K562 (cell line): ENCODE measurements around the gene HDAC10. TPM values are rescaled to one million over a fixed set of nuclear protein-coding genes. Genes with fewer than 3 reads are reported as not detected.
A peak's percentile ranks its signal among the peaks of the same experiment; 100 is the strongest.

Experiments
- ATAC-seq: fragments of 200-7000 bp; cut with Tn5 transposase; 3 replicates; pipeline ENCODE4 v1.9.1; 2020; ENCODE audit warnings: moderate library complexity
- BruUV-seq: library from RNA; stranded (reverse); fragments of 400-500 nt; replicated peaks from 2 replicates; lab custom pipeline; 2021; lab: Mats Ljungman, UMichigan
- CTCF ChIA-PET: fragments of 300-600 bp; formaldehyde crosslinking; extraction: SDS; loops from one replicate; lab custom pipeline; 2021; ENCODE audit warnings: low intra/inter-chr PET ratio; lab: Yijun Ruan, JAX
- POLR2A ChIA-PET: fragments of 300-600, 350-650 bp; sonication (Branson Sonifier 250); formaldehyde crosslinking; extraction: SDS; loops from one replicate; lab custom pipeline; 2021; ENCODE audit warnings: antibody characterized with exemption, inconsistent platforms; lab: Yijun Ruan, JAX
- DNase-seq, 4 experiments: peaks; one replicate each; pipeline versions ENCODE4 v3.0.0 to v3.0.0-alpha.2; 2011 to 2018; ENCODE audit warnings: low spot score in 3 of 4, mixed read lengths in 3 of 4; ENCODE audit errors: extremely low read depth in 1 of 4
- FAIRE-seq: peaks from 2 replicates; lab custom pipeline; 2011; peaks lifted over from hg19 to GRCh38; lab: Jason Lieb, UNC
- H2AFZ ChIP-seq: 2 replicates; pipeline ENCODE4 v1.6.0; 2011; ENCODE audit warnings: low read depth, low read length, control low read depth, inconsistent platforms
- H3K27ac ChIP-seq: fragments of 200-600 bp; 3 replicates; pipeline ENCODE4 v1.8.0; 2011; ENCODE audit warnings: low read depth, mild to moderate bottlenecking, control low read depth, inconsistent platforms, low read length, moderate library complexity, mixed read lengths; ENCODE audit errors: extremely low read depth
- H3K27me3 ChIP-seq, 2 experiments: fragments of 300-600 bp in 1 of 2; 2 replicates in 1 of 2; 3 replicates in 1 of 2; pipeline versions ENCODE4 v1.6.0 to v1.8.0; 2011; ENCODE audit warnings: inconsistent platforms in 2 of 2, low read length in 2 of 2, mild to moderate bottlenecking in 1 of 2, mixed read lengths in 1 of 2, moderate library complexity in 1 of 2; ENCODE audit not compliant: control insufficient read depth in 2 of 2, insufficient read depth in 2 of 2
- H3K36me3 ChIP-seq: fragments of 300-600 bp; 3 replicates; pipeline ENCODE4 v1.8.0; 2011; ENCODE audit warnings: mild to moderate bottlenecking, low read length, inconsistent platforms; ENCODE audit not compliant: control insufficient read depth, insufficient read depth
- H3K4me1 ChIP-seq, 2 experiments: fragments of 200-600 bp in 1 of 2; replicated peaks in 1 of 2; 2 replicates in 1 of 2; 3 replicates in 1 of 2; pipeline versions ENCODE4 v1.5.1 to v1.8.0; 2011; ENCODE audit warnings: inconsistent platforms in 2 of 2, low read length in 2 of 2, mild to moderate bottlenecking in 1 of 2, mixed read lengths in 1 of 2, moderate library complexity in 1 of 2; ENCODE audit not compliant: control insufficient read depth in 2 of 2, insufficient read depth in 2 of 2
- H3K4me2 ChIP-seq: 2 replicates; pipeline ENCODE4 v1.6.1; 2011; ENCODE audit warnings: low read length, control low read depth, inconsistent platforms, mixed read lengths; ENCODE audit not compliant: insufficient read depth
- H3K4me3 ChIP-seq: fragments of 200-600 bp; sonication (generic), shearing (Covaris generic); 2 replicates; pipeline ENCODE4 v1.5.1; 2016; ENCODE audit warnings: control low read depth, inconsistent platforms
- H3K79me2 ChIP-seq: fragments of 200-600 bp; 3 replicates; pipeline ENCODE4 v1.8.0; 2011; ENCODE audit warnings: low read length, inconsistent platforms; ENCODE audit not compliant: control insufficient read depth, insufficient read depth
- H3K9ac ChIP-seq, 2 experiments: 2 replicates each; pipeline versions ENCODE4 v1.6.0 to v1.6.1; 2011; ENCODE audit warnings: low read depth in 2 of 2, low read length in 2 of 2, control low read depth in 1 of 2, inconsistent platforms in 1 of 2, mild to moderate bottlenecking in 1 of 2, mixed read lengths in 1 of 2; ENCODE audit not compliant: insufficient read depth in 1 of 2
- H3K9me1 ChIP-seq: one replicate; pipeline ENCODE4 v1.6.0; 2011; ENCODE audit warnings: inconsistent platforms, mild to moderate bottlenecking, low read length, moderate library complexity; ENCODE audit not compliant: control insufficient read depth, insufficient read depth
- H3K9me3 ChIP-seq: replicated peaks from 2 replicates; pipeline ENCODE4 v1.5.1; 2011; ENCODE audit warnings: low read depth, low read length, inconsistent platforms; ENCODE audit not compliant: control insufficient read depth, insufficient read depth
- H4K20me1 ChIP-seq: replicated peaks from 2 replicates; pipeline ENCODE4 v1.6.1; 2011; ENCODE audit warnings: low read length, inconsistent platforms, mixed read lengths; ENCODE audit not compliant: control insufficient read depth, insufficient read depth
- CAMTA2 ChIP-seq: fragments of 250-450 bp; sonication (Bioruptor Pico); conservative IDR thresholded peaks from 2 replicates; pipeline ENCODE4 v1.5.1; 2022
- FUS ChIP-seq: fragments of 200-400 bp; formaldehyde crosslinking; optimal IDR thresholded peaks from 2 replicates; pipeline ENCODE3; 2017; ENCODE audit warnings: low read depth, low read length
- HCFC1 ChIP-seq: IDR thresholded peaks from 2 replicates; pipeline ENCODE4 v1.6.1; 2012; ENCODE audit warnings: low read depth, low read length, improper control_type of control experiment
- HNRNPUL1 ChIP-seq: fragments of 200-400 bp; formaldehyde crosslinking; IDR thresholded peaks from 2 replicates; pipeline ENCODE4 v1.6.1; 2017; ENCODE audit warnings: low read length
- ILK ChIP-seq: fragments of 450-650 bp; IDR thresholded peaks from 2 replicates; pipeline ENCODE4 v1.6.1; 2016; ENCODE audit warnings: missing genetic modification characterization, low read depth, mild to moderate bottlenecking, missing compliant biosample characterization, moderate library complexity, borderline replicate concordance
- JUN ChIP-seq, 2 experiments: sonication (generic) in 1 of 2; formaldehyde crosslinking in 1 of 2; IDR thresholded peaks; 2 replicates each; pipeline versions ENCODE4 v1.6.1 to v1.8.0; 2012 to 2022; ENCODE audit warnings: borderline replicate concordance in 2 of 2, mild to moderate bottlenecking in 2 of 2, improper control_type of control experiment in 1 of 2, low read depth in 1 of 2, low read length in 1 of 2, missing genetic modification reagents in 1 of 2
- KLF6 ChIP-seq: fragments of 250-450 bp; sonication (Bioruptor Pico); IDR thresholded peaks from 2 replicates; pipeline ENCODE4 v1.4.0; 2020; ENCODE audit warnings: mild to moderate bottlenecking, moderate library complexity, borderline replicate concordance
- MIER1 ChIP-seq: fragments of 450-650 bp; IDR thresholded peaks from 2 replicates; pipeline ENCODE4 v1.6.1; 2016; ENCODE audit warnings: antibody characterized with exemption, mild to moderate bottlenecking, low read depth
- NCOA6 ChIP-seq: fragments of 450-650 bp; IDR thresholded peaks from 2 replicates; pipeline ENCODE4 v1.6.1; 2017; ENCODE audit warnings: mild to moderate bottlenecking
- NFATC3 ChIP-seq: fragments of 450-650 bp; IDR thresholded peaks from 2 replicates; pipeline ENCODE4 v1.6.1; 2017; ENCODE audit warnings: mild to moderate bottlenecking
- NFIC ChIP-seq: fragments of 450-650 bp; IDR thresholded peaks from 2 replicates; pipeline ENCODE4 v1.6.1; 2017; ENCODE audit warnings: mild to moderate bottlenecking, inconsistent platforms
- NONO ChIP-seq, 2 experiments: fragments of 200-400 bp in 1 of 2; fragments of 450-650 bp in 1 of 2; formaldehyde crosslinking in 1 of 2; IDR thresholded peaks; 2 replicates each; pipeline ENCODE4 v1.6.1; 2017; ENCODE audit warnings: low read depth in 2 of 2, mild to moderate bottlenecking in 2 of 2, moderate library complexity in 2 of 2, low read length in 1 of 2
- SRSF3 ChIP-seq: fragments of 200-400 bp; formaldehyde crosslinking; IDR thresholded peaks from 2 replicates; pipeline ENCODE4 v1.6.1; 2016; ENCODE audit warnings: mild to moderate bottlenecking, low read length, moderate library complexity; ENCODE audit not compliant: insufficient read depth
- YY1 ChIP-seq, 3 experiments: IDR thresholded peaks; 2 replicates each; pipeline ENCODE4 v1.6.1; 2011; ENCODE audit warnings: low read length in 2 of 3, mild to moderate bottlenecking in 2 of 3, moderate library complexity in 2 of 3, borderline replicate concordance in 1 of 3, control low read depth in 1 of 3, low read depth in 1 of 3; ENCODE audit not compliant: insufficient read depth in 3 of 3, insufficient replicate concordance in 2 of 3, control insufficient read depth in 1 of 3, insufficient read length in 1 of 3; ENCODE audit errors: extremely low read depth in 1 of 3
- ZBED1 ChIP-seq: IDR thresholded peaks from 2 replicates; pipeline ENCODE4 v1.6.1; 2014
- ZNF133 ChIP-seq: fragments of 250-450 bp; sonication (Bioruptor Pico); IDR thresholded peaks from 2 replicates; pipeline ENCODE4 v1.4.0; 2020; ENCODE audit warnings: mild to moderate bottlenecking
- ZNF184 ChIP-seq: sonication (generic); formaldehyde crosslinking; IDR thresholded peaks from 2 replicates; pipeline ENCODE4 v1.5.0; 2020; ENCODE audit warnings: missing genetic modification reagents
- ZNF232 ChIP-seq: sonication (generic); formaldehyde crosslinking; IDR thresholded peaks from 2 replicates; pipeline ENCODE4 v1.8.0; 2022; ENCODE audit warnings: mild to moderate bottlenecking, missing genetic modification reagents
- WGBS: fragments of 100-300 bp; shearing (Covaris generic); methylation state at CpG from one replicate; pipeline ENCODE4 v1.1.6; 2016; ENCODE audit warnings: low coverage, mixed read lengths; ENCODE audit not compliant: insufficient coverage; ENCODE audit errors: missing lambda C conversion rate; 5-methylcytosine and 5-hydroxymethylcytosine counted together
- in situ Hi-C: fragments of 300-500 bp; cut with MboI; formaldehyde crosslinking; loops from 4 replicates; pipeline ENCODE4 v1.15.0; 2018; ENCODE audit warnings: inconsistent platforms, mixed read lengths
- intact Hi-C: fragments of 100-400 bp; cut with micrococcal nuclease; formaldehyde crosslinking; loops from 2 replicates; pipeline ENCODE4 v1.14.2; 2022
- polyA plus RNA-seq, 8 experiments: library from polyadenylated mRNA; depleted of rRNA in 4 of 8; stranded (reverse) in 5 of 8; unstranded in 3 of 8; fragments of >200 nt; fragmentation: Nextera tagmentation in 2 of 8; fragmentation: Illumina TruSeq in 1 of 8; extraction: Ambion mirVana in 2 of 8; extraction: Trizol in 1 of 8; gene quantifications; 2 replicates each; pipeline versions ENCODE4 v1.2.1 to v1.2.3, GENCODE V29; 2011 to 2014; ENCODE audit warnings: inconsistent platforms in 1 of 8, missing spikeins in 1 of 8
- total RNA-seq, 7 experiments: library from RNA; depleted of rRNA in 6 of 7; stranded (reverse); fragments of >200 nt in 6 of 7; fragmentation: Illumina TruSeq in 2 of 7; extraction: Trizol in 2 of 7; gene quantifications; 2 replicates each; pipeline versions ENCODE4 v1.2.1 to v1.2.3, GENCODE V29; 2011 to 2021; ENCODE audit warnings: low replicate concordance in 1 of 7
- TF ChIP-seq, protein P1 (sequence below): fragments of 450-650 bp; IDR thresholded peaks from 2 replicates; pipeline ENCODE4 v1.6.1; 2017; ENCODE audit warnings: mild to moderate bottlenecking, moderate library complexity

The HDAC10 gene
- total and polyA plus RNA-seq, 9 of the 15 experiments (the other 6 are each of a cell fraction or from before 2014, with no cell fraction given), result 0.10 to 44.2 (median 6.5) TPM

DNA sequence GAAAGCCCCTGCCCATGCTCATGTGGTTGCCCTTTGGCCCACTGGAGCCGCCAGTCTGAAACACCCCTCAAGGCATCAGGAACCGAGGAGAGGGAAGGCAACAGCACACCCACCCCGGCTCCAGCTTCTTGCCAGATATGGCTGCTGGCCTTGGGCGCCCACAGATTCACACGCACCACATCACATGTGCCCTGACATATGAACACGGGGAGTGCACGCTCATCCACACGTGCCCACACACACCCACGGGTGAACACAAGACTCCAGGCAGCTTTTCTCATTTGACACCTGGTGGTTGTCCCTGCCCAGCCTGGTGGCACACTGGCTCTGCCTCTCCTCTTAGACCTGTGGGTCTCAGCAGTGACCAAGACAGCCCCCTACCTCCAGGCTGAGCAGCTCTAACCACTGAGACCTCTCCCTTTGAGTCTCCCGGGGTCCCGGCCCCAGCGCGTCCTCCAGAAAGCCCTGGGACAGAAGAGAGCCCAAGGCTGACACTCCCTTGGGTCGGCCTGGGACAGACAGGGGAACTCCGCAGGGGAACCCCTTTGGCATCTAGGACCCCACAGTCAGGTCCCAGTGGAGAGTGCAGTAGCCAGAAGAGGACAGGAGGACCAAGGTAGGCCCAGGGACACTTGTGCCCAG, 13.2 kb upstream of the HDAC10 start (continued):
- TF ChIP-seq ZNF133 (no peak), NONO (IDR thresholded peaks at IDR 0.05; ENCODE audit: low read depth in 2 of 2, low read length in 1 of 2) (no peak), KLF6 (CRISPR knock-in tag) (no peak), ILK (tag) (no peak), MIER1 (no peak)

DNA sequence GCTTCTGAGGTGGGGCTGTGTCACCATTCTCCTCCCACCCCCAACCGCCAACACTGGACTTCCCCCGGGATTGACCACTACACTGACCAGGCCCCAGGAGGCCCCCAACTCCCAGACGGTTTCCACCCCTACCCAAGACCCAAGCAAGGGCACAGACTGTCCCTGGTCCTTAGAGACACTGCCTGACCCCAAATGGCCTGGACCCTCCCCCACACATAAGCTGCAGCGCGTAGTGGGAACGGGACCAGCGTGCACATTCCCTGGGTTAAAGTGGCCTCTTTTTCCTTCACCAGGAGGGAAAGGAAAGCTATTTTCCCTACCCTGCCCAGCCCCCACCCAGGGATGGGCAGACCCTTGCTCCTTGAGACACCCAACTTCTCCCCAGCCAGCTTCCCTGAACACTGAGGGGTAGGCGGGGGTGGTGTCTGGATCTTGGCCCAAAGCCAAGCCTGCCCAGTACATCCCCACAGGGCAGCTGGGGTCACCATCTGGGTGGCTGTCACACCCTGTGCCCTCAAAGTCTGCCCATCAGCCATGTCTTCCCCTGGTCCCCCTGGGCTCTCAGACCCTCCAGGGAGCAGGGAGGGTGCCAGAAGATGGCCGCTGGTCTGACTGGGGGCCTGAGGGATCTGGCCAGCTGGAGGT, 12.0 kb upstream of the HDAC10 start:
- peaks cover 15 to 84% of the 10 kb centered on the region in 2 experiments; a peak in 4 of 5 replicates for H3K4me1 ChIP-seq
- POLR2A ChIA-PET, result interaction anchor here (0.7 to 1.9 kb wide), 5 partner anchors 10 to 73 kb away, joined by 3 to 11 read pairs (median 3); partner anchors contain the start of gene HDAC10
- no peak overlapping the region for H3K4me3 ChIP-seq
- DNase-seq, result no peak
- peak overlapping the region; percentile 69 to 92 for H3K9ac ChIP-seq
- no peaks in the 10 kb centered on the region for H4K20me1 ChIP-seq
- H2AFZ ChIP-seq, result peak overlapping the region; percentile 55
- BruUV-seq, result no TSS peak
- in situ Hi-C loops (no loop called here), intact Hi-C loops (no loop called here)
- 18% methylated on average over 7 of the region's 9 CpGs for WGBS
- H3K4me2 ChIP-seq, result peak overlapping the region; percentile 61
- CTCF ChIA-PET, result no interaction called here
- H3K36me3 ChIP-seq, result peaks cover 12% of the 10 kb centered on the region; the same call in 1 of the 3 replicates
- FAIRE-seq, result no peak
- peak overlapping the region; percentile 76 for H3K27ac ChIP-seq
- H3K9me3 ChIP-seq, result no peaks in the 10 kb centered on the region
- ATAC-seq, result no peak
- no peaks in the 10 kb centered on the region for H3K27me3 ChIP-seq
- no peaks in the 10 kb centered on the region for H3K9me1 ChIP-seq
- H3K79me2 ChIP-seq, result peaks cover 27% of the 10 kb centered on the region
- TF ChIP-seq YY1 (IDR thresholded peaks at IDR 0.05; ENCODE audit: borderline replicate concordance in 1 of 3, control insufficient read depth in 1 of 3, extremely low read depth in 1 of 3, insufficient read depth in 3 of 3, insufficient read length in 1 of 3, insufficient replicate concordance in 2 of 3, low read depth in 1 of 3, low read length in 2 of 3) (peak in 1 of 3 experiments; percentile 28), NFIC (peak; percentile 97), SRSF3 (no peak), NCOA6 (no peak), ZBED1 (no peak), HCFC1 (no peak), FUS (no peak), CAMTA2 (CRISPR knock-in tag) (no peak), NFATC3 (no peak), ZNF232 (no peak), ZNF184 (CRISPR knock-in tag) (no peak), HNRNPUL1 (no peak), JUN (IDR thresholded peaks at IDR 0.05; ENCODE audit: borderline replicate concordance, low read depth, low read length) (no peak), JUN (CRISPR knock-in tag; IDR thresholded peaks at IDR 0.05; ENCODE audit: borderline replicate concordance) (no peak)
- TF ChIP-seq, protein P1, sequence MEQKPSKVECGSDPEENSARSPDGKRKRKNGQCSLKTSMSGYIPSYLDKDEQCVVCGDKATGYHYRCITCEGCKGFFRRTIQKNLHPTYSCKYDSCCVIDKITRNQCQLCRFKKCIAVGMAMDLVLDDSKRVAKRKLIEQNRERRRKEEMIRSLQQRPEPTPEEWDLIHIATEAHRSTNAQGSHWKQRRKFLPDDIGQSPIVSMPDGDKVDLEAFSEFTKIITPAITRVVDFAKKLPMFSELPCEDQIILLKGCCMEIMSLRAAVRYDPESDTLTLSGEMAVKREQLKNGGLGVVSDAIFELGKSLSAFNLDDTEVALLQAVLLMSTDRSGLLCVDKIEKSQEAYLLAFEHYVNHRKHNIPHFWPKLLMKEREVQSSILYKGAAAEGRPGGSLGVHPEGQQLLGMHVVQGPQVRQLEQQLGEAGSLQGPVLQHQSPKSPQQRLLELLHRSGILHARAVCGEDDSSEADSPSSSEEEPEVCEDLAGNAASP, result peak; percentile 74
